Activated T-cell treated with anti-CD3 and anti-CD28 coated beads, Interleukin-2, amount 50 U/mL, for 24 hours (primary cell): ENCODE results near the gene TERT.
"Not testable (repeated sequence)": the region's sequence is repeated elsewhere in the genome, so short reads cannot be mapped to it uniquely, and the experiment has no call there.

ENCODE experiments used
- DNase-seq: peaks from one replicate; pipeline ENCODE4 v3.0.0-alpha.2; 2020
- H3K27ac Mint-ChIP-seq: 2 replicates; pipeline ENCODE4 v1.8.0; 2020; ENCODE audit warnings: mild to moderate bottlenecking, mixed read lengths
- H3K27me3 Mint-ChIP-seq: 2 replicates; pipeline ENCODE4 v1.8.0; 2020; ENCODE audit warnings: mixed read lengths
- H3K36me3 Mint-ChIP-seq: 2 replicates; pipeline ENCODE4 v1.8.0; 2020; ENCODE audit warnings: low read depth, mixed read lengths
- H3K4me1 Mint-ChIP-seq: 2 replicates; pipeline ENCODE4 v1.8.0; 2020; ENCODE audit warnings: low read depth, mixed read lengths
- H3K4me3 Mint-ChIP-seq: 2 replicates; pipeline ENCODE4 v1.8.0; 2020; ENCODE audit warnings: mild to moderate bottlenecking, moderate library complexity, mixed read lengths
- H3K9me3 Mint-ChIP-seq: 2 replicates; pipeline ENCODE4 v1.8.0; 2020; ENCODE audit warnings: mixed read lengths

TERT gene

DNA sequence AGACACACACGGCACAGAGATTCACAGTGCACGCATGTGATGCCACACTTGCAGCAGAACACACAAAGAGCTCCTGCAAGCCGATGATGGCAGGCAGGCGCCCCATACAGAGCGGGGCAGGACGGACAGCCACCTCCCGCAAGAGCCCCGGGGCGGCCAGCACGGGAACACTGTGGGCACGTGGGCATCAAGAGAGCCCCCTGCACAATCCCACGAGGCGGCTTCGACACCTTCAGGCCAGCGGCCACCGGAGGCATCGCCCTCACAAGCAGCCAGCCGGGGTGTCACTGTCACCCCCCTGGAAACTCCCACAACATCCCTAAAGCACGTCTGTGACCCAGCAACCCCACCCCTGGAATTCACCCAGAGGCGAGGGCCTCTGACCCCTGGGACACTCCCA lies 17.9 kb downstream of the TERT start:
- Mint-ChIP-seq H3K4me1 (no peaks in the 10 kb centered on the region), H3K27me3 (no peaks in the 10 kb centered on the region), H3K9me3 (no peaks in the 10 kb centered on the region), H3K36me3 (peaks cover 35% of the 10 kb centered on the region), H3K27ac (no peak overlapping the region), H3K4me3 (no peak overlapping the region)
- DNase-seq: no peak

DNA sequence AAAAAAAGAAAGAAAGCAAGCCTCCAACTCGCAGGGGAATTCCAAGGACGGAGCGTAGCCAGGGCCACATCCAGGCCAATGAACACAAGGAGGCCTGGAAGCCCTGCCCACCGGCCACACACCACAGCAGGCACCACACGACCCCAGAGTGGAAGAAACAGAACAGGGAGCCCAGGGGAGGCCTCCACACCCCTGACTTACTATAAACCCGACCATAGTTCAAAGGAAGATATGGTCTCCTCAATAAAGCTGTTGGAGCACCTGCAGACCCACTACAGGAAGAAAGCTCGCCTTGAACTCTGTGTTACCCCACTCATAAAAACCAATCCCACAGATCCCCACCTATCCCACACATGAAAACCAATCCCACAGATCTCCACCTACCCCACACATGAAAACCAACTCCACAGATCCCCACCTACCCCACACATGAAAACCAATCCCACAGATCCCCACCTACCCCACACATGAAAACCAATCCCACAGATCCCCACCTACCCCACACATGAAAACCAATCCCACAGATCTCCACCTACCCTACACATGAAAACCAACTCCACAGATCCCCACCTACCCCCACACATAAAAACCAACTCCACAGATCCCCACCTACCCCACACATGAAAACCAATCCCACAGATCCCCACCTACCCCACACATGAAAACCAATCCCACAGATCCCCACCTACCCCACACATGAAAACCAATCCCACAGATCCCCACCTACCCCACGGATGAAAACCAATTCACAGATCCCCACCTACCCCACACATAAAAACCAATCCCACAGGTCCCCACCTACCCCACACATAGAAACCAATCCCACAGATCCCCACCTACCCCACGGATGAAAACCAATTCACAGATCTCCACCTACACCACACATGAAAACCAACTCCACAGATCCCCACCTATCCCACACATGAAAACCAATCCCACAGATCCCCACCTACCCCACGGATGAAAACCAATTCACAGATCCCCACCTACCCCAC lies 19.2 kb downstream of the TERT start:
- H3K4me1 Mint-ChIP-seq, H3K4me3 Mint-ChIP-seq, DNase-seq, H3K27me3 Mint-ChIP-seq, H3K9me3 Mint-ChIP-seq, H3K27ac Mint-ChIP-seq: not testable (repeated sequence)
- peaks cover 34% of the 10 kb centered on the region for H3K36me3 Mint-ChIP-seq

DNA sequence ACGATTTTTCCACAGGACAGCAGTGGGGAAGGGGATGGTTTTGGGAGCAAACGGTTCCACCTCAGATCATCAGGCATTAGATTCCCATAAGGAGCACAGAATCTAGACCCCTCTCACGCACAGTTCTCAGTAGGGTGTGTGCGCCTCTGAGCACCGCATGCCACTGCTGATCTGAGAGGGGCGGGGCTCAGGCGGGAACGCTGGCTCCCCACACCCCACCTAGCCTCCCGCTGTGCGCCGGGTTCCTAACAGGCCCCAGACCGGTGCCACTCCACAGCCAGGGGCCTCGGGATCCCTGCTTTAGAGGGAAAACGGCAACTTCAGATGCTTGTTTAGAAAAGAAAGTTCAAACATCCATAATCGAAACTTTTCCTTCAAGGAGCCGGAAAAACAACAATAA lies 20.4 kb downstream of the TERT start:
- Mint-ChIP-seq H3K4me3 (no peak overlapping the region), H3K9me3 (no peaks in the 10 kb centered on the region), H3K27ac (no peak overlapping the region), H3K36me3 (peaks cover 35% of the 10 kb centered on the region), H3K4me1 (peaks cover 4% of the 10 kb centered on the region), H3K27me3 (no peaks in the 10 kb centered on the region)
- no peak for DNase-seq

DNA sequence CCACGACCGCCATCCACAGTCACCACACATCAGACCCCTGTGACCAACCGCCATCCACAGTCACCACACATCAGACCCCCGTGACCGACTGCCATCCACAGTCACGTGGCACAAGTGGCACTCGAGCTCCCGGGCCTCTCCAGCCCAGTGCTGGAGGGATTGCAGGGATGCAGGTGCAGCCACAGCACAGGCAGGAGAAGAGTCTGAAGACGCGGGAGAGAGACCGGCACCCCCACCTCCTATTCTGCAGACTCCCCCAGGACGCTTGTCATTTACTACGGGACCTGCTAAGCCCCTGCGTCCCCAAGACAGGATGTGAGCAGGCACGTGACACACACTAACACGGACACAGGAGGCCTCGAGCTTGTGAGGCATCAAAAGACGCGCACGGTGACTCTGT lies 21.1 kb downstream of the TERT start:
- H3K4me1 Mint-ChIP-seq: peaks cover 9% of the 10 kb centered on the region
- peaks cover 34% of the 10 kb centered on the region for H3K36me3 Mint-ChIP-seq
- H3K9me3 Mint-ChIP-seq: no peaks in the 10 kb centered on the region
- H3K4me3 Mint-ChIP-seq: no peak overlapping the region
- no peak for DNase-seq
- no peak overlapping the region for H3K27ac Mint-ChIP-seq
- H3K27me3 Mint-ChIP-seq: no peaks in the 10 kb centered on the region

DNA sequence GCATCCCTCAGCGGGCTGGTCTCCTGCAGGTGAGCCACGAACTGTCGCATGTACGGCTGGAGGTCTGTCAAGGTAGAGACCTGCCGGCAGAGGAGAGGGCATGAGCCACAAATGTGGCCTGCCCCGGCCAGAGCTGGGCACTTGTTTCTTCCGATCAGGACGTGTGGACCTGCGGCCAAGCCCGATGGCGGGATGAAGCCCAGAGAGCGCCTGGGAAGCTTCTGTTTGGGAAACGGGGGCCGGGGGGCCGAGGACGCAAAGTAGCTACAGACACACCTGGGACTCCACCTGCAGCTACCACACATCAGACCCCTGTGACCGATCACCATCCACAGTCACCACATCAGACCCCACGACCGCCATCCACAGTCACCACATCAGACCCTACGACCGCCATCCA lies 22.7 kb downstream of the TERT start:
- no peaks in the 10 kb centered on the region for H3K9me3 Mint-ChIP-seq
- H3K27me3 Mint-ChIP-seq: no peaks in the 10 kb centered on the region
- H3K27ac Mint-ChIP-seq: no peak overlapping the region
- H3K36me3 Mint-ChIP-seq: peaks cover 31% of the 10 kb centered on the region
- peaks cover 15% of the 10 kb centered on the region for H3K4me1 Mint-ChIP-seq
- DNase-seq: no peak
- no peak overlapping the region for H3K4me3 Mint-ChIP-seq

DNA sequence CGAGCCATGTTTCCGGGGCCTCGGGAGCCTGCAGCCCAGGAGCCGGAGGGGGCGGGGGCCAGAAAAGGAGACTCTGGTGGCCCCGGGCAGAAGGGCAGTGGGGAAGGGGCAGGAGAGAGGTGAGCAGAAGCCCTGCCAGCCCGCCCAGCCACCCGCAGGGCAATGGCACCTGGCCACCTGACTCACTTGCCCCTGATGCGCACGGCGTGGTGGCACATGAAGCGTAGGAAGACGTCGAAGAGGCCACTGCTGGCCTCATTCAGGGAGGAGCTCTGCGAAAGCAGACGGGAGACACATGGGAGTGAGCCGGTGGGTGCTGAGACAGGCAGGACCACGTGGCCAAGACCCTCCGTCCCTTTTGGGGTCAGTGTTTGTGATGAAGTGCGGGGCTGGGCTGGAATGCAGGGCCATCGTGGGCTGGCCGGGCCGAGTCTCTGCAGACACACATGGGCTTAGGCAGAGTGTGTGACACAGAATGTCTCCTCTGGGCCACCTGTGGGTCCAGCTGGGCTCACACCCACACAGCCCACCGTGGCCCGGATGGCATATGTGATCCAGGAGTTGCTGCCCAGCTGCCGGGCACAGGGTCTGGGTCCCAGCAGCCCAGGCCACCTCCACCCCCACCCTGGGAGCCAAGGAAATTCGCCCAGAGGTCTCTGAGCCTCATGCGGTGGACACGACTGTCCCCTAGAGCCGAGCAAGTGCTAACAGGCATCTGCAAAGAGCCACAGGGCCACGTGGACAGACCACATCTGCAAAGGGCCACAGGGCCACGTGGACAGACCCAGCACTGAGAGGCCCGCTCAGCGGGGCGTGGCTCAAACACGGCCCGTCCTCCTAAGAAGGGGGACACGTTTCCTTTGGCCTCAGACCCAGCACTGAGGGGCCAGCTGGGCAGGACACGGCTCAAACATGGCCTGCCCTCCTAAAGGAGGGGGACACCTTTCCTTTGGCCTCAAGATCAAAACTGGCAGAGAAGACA lies 23.6 kb downstream of the TERT start:
- peaks cover 15% of the 10 kb centered on the region for H3K4me1 Mint-ChIP-seq
- H3K27ac Mint-ChIP-seq: no peak overlapping the region
- peaks cover 41% of the 10 kb centered on the region for H3K36me3 Mint-ChIP-seq
- H3K27me3 Mint-ChIP-seq: no peaks in the 10 kb centered on the region
- H3K4me3 Mint-ChIP-seq: no peak overlapping the region
- DNase-seq: no peak
- H3K9me3 Mint-ChIP-seq: no peaks in the 10 kb centered on the region

DNA sequence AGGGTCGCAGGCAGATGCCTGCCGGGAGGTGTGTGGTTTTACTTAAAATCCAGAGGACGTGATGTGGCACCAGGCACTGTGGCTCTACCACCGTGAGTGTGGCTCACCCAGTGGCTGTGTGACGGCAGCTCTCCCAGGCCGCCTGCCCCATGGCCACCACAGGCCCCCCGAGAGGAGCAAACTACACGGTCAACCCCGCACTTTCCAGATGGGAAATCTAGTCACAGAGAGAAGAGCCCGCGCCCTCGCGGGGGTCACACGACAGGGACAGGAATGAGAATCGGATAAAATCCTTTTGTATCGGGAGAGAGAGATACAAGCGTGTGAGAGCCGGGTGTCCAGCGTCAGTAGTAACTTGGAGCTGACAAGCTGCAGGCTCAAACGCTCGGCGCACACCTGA lies 24.4 kb downstream of the TERT start:
- peaks cover 15% of the 10 kb centered on the region for H3K4me1 Mint-ChIP-seq
- DNase-seq: no peak

DNA sequence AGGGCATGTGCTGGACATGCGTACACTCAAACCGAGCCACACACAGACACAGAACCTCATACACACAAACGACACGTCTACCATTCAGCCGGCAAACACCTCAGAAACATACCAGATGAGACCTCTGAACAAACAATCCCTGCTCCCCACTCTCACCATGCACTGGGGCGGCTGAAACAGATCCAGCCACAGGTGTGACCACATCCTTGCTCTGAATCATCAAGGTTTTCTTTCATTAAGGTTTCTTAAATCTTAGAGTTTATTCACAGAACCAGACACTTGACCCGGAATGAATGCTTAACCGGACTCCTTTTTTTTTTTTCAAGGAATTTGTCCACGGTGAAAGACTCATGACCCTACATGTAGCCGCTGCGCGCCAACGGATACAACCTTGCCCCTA lies 26.2 kb downstream of the TERT start:
- Mint-ChIP-seq H3K27ac (no peak overlapping the region), H3K4me3 (no peak overlapping the region), H3K36me3 (peaks cover 52% of the 10 kb centered on the region), H3K4me1 (peaks cover 15% of the 10 kb centered on the region), H3K27me3 (no peaks in the 10 kb centered on the region), H3K9me3 (no peaks in the 10 kb centered on the region)
- no peak for DNase-seq

More for the DNA sequence above, 24.4 kb downstream of the TERT start:
- Mint-ChIP-seq H3K27ac (no peak overlapping the region), H3K27me3 (no peaks in the 10 kb centered on the region), H3K36me3 (peaks cover 46% of the 10 kb centered on the region), H3K4me3 (no peak overlapping the region), H3K9me3 (no peaks in the 10 kb centered on the region)

DNA sequence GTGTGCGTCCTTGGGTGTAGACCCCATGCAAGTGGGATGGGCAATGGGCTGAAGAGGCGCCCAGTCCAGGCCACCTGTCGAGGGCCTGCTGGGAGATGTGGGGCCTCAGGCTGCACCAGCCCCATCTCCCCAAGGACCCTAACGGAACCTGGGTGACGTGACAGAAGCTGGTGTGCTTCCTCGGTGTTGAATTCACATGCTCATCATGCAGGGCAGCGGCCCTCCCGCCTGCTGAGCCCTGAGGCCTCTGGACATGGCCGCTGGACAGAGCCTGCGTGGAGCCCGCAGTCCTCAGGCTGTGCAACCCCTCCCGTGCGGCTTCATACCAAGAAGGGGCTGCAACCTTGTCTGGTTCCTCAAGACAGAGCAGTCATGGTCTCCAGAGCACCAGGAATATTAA lies 26.8 kb downstream of the TERT start:
- H3K9me3 Mint-ChIP-seq: no peaks in the 10 kb centered on the region
- H3K4me1 Mint-ChIP-seq: peaks cover 15% of the 10 kb centered on the region
- H3K27ac Mint-ChIP-seq: no peak overlapping the region
- no peak overlapping the region for H3K4me3 Mint-ChIP-seq
- H3K27me3 Mint-ChIP-seq: no peaks in the 10 kb centered on the region
- peaks cover 55% of the 10 kb centered on the region for H3K36me3 Mint-ChIP-seq
- no peak for DNase-seq

DNA sequence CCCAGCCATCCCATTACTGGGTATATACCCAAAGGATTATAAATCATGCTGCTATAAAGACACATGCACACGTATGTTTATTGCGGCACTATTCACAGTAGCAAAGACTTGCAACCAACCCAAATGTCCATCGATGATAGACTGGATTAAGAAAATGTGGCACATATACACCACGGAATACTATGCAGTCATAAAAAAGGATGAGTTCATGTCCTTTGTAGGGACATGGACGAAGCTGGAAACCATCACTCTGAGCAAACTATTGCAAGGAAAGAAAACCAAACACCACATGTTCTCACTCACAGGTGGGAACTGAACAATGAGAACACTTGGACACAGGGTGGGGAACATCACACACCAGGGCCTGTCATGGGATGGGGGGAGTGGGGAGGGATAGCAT lies 27.4 kb downstream of the TERT start:
- Mint-ChIP-seq H3K4me1 (peaks cover 15% of the 10 kb centered on the region), H3K36me3 (peaks cover 57% of the 10 kb centered on the region)
- H3K27me3 Mint-ChIP-seq, DNase-seq, H3K9me3 Mint-ChIP-seq, H3K27ac Mint-ChIP-seq, H3K4me3 Mint-ChIP-seq: not testable (repeated sequence)

DNA sequence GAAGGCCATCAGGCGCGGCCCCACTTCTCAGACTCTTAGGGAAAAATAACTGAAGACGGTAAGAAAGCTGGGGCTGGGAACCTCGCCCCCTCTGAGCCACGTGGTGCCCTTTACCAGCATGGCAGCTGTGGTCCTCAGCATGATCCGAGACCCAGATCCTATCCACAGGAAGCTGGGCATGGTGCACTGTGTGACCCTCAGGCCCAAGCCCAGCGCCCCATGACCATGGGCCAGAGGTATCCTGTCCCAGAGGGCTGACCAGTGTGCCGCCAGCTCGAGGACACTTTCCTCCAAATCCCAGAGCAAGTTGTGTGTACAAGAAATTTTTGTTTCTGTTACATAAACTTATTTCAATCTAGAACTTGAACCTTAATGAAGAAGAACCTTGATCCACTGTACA lies 28.1 kb downstream of the TERT start:
- H3K27me3 Mint-ChIP-seq: no peaks in the 10 kb centered on the region
- H3K36me3 Mint-ChIP-seq: peaks cover 59% of the 10 kb centered on the region
- no peaks in the 10 kb centered on the region for H3K9me3 Mint-ChIP-seq
- peaks cover 15% of the 10 kb centered on the region for H3K4me1 Mint-ChIP-seq
- no peak overlapping the region for H3K4me3 Mint-ChIP-seq
- H3K27ac Mint-ChIP-seq: no peak overlapping the region
- no peak for DNase-seq

DNA sequence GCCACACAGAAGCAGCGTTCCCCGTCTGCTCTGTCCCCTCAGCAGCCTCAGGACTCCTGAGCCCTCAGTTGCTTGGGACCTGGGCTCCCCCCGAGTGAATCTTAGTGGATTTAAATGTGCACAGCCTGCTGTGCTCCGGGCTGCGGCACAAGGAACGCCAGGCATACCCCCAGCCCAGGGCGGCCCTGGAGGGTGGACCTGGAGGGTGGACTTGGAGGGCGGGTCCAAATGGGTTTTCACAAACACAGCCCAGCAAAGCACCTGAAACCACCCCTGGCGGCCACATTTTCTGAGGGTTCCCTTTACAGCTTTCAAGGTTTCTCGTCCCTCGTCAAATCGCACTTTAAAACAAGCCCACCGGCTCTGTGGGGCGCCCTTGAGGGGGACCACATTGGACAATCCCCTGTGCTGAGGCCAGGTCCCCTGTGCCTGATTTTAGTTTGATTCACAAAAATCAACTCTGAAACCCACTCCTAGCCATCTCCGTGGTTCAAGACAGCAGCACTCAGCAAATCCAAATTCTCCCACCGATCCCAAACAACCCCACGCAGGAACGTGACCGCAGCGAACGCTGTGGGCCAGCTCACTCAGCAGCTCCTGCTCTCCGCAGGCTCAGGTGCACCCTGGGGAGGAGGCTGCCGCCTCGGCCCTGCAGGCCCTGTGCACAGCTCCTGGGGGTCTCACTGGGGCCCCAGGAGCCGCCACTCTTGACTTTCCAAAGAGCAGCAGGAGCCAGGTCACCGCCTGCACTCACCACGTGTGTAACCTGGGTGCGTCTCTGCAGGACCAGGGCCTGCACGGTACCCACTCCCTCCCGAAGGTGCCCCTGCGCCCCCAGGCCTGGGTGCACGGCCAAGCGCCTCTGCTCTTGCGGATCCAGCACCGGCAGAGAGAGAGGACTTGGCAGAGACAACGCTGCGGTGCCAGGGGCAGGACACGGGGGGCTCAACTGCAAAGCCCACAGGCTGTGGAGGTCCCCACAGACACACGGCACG lies 29.1 kb downstream of the TERT start:
- DNase-seq: no peak
- Mint-ChIP-seq H3K36me3 (peaks cover 55% of the 10 kb centered on the region), H3K4me3 (no peak overlapping the region), H3K4me1 (peaks cover 15% of the 10 kb centered on the region), H3K27ac (no peak overlapping the region), H3K9me3 (no peaks in the 10 kb centered on the region), H3K27me3 (no peaks in the 10 kb centered on the region)

DNA sequence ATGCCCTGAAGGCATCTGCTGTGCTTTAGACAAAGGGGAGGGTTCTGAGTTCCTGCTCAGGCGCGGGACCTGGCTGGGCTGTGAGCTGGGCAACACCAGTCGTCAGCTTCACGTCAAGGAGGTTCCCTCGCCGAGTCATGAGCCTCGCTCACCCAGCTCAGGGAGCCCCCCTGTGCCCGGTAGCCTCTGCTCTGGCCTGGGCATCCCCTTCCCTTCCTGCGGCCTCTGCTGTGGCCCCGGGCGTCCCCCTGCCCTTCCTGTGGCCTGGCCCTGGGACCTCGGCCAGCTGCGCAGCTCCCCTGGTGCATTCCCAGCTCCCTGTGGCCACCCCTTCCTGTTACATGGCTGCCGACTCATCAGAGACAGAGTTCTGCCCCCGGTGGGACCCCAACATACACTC lies 29.8 kb downstream of the TERT start:
- DNase-seq: no peak
- Mint-ChIP-seq H3K4me1 (peaks cover 14% of the 10 kb centered on the region), H3K4me3 (no peak overlapping the region), H3K27ac (no peak overlapping the region), H3K27me3 (no peaks in the 10 kb centered on the region), H3K9me3 (no peaks in the 10 kb centered on the region), H3K36me3 (peaks cover 51% of the 10 kb centered on the region)

DNA sequence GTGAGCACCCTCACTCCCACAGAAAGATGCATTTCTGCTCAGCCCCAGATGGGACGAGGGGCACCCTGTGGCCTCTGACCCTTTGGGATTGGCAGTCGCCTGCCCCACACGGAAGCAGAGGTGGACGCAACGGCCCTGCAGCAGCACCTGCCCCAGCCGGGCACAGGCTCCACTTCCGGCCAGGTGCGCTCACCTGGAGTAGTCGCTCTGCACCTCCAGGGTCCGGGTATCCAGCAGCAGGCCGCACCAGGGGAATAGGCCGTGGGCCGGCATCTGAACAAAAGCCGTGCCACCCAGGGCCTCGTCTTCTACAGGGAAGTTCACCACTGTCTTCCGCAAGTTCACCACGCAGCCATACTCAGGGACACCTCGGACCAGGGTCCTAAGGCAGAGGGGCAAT lies 30.7 kb downstream of the TERT start:
- H3K4me1 Mint-ChIP-seq: peaks cover 11% of the 10 kb centered on the region
- H3K27me3 Mint-ChIP-seq: no peaks in the 10 kb centered on the region
- H3K36me3 Mint-ChIP-seq: peaks cover 49% of the 10 kb centered on the region
- H3K27ac Mint-ChIP-seq: no peak overlapping the region
- no peak for DNase-seq
- H3K4me3 Mint-ChIP-seq: no peak overlapping the region
- H3K9me3 Mint-ChIP-seq: no peaks in the 10 kb centered on the region
